WTC11 (cell line): ENCODE results near the gene GH2. TPM values are rescaled to one million over a fixed set of nuclear protein-coding genes. Genes with fewer than 3 reads are reported as not detected.

Experiments used
- ATAC-seq: fragments of 200-7000 bp; cut with Tn5 transposase; 2 replicates; pipeline ENCODE4 v1.10.0; 2021; ENCODE audit warnings: mild to moderate bottlenecking, moderate library complexity
- CTCF ChIA-PET: fragments of 300-600 bp; sonication (Branson Sonifier 250); formaldehyde crosslinking; loops from one replicate; lab custom pipeline; 2021; ENCODE audit warnings: antibody characterized with exemption; lab: Charles Lee
- POLR2A ChIA-PET: fragments of 350-600 bp; sonication (Branson Sonifier 250); formaldehyde crosslinking; loops from one replicate; lab custom pipeline; 2021; ENCODE audit warnings: antibody characterized with exemption; lab: Charles Lee
- DNase-seq: peaks from one replicate; pipeline ENCODE4 v3.0.0; 2021; ENCODE audit warnings: low spot score
- H3K27ac Mint-ChIP-seq: 2 replicates; pipeline ENCODE4 v1.8.0; 2021; ENCODE audit warnings: mixed read lengths
- H3K27me3 Mint-ChIP-seq: 2 replicates; pipeline ENCODE4 v1.8.0; 2021; ENCODE audit warnings: low read depth, mild to moderate bottlenecking, moderate library complexity, mixed read lengths
- H3K36me3 Mint-ChIP-seq: 2 replicates; pipeline ENCODE4 v1.8.0; 2021; ENCODE audit warnings: mixed read lengths
- H3K4me1 Mint-ChIP-seq: 2 replicates; pipeline ENCODE4 v1.8.0; 2022; ENCODE audit warnings: mixed read lengths
- H3K4me3 Mint-ChIP-seq: 2 replicates; pipeline ENCODE4 v1.8.0; 2021; ENCODE audit warnings: mild to moderate bottlenecking, moderate library complexity, mixed read lengths
- H3K9me3 Mint-ChIP-seq: 2 replicates; pipeline ENCODE4 v1.8.0; 2021; ENCODE audit warnings: mixed read lengths
- ATF1 ChIP-seq: sonication (generic); formaldehyde crosslinking; IDR thresholded peaks from 2 replicates; pipeline ENCODE4 v1.8.1; 2023; ENCODE audit warnings: mild to moderate bottlenecking, moderate library complexity, missing genetic modification reagents
- FOXJ3 ChIP-seq: sonication (generic); formaldehyde crosslinking; IDR thresholded peaks from 2 replicates; pipeline ENCODE4 v1.9.0; 2021; ENCODE audit warnings: missing genetic modification reagents, mild to moderate bottlenecking, borderline replicate concordance
- HMGA2 ChIP-seq: fragments of 250-450 bp; sonication (Bioruptor Pico); IDR thresholded peaks from 2 replicates; pipeline ENCODE4 v1.4.0; 2021; ENCODE audit warnings: mild to moderate bottlenecking, moderate library complexity
- KAT7 ChIP-seq: sonication (generic); formaldehyde crosslinking; IDR thresholded peaks from 2 replicates; pipeline ENCODE4 v1.8.1; 2023; ENCODE audit warnings: missing genetic modification reagents, mild to moderate bottlenecking, borderline replicate concordance
- MLX ChIP-seq: sonication (generic); formaldehyde crosslinking; IDR thresholded peaks from 2 replicates; pipeline ENCODE4 v1.8.1; 2023; ENCODE audit warnings: mild to moderate bottlenecking, missing genetic modification reagents, moderate library complexity
- NR1H2 ChIP-seq: sonication (generic); formaldehyde crosslinking; IDR thresholded peaks from 2 replicates; pipeline ENCODE4 v1.9.0; 2021; ENCODE audit warnings: mild to moderate bottlenecking, moderate library complexity, missing genetic modification reagents
- total RNA-seq: library from RNA; stranded (reverse); gene quantifications from 3 replicates; pipeline ENCODE4 v1.2.3, GENCODE V29; 2021
- TF ChIP-seq, protein P1 (sequence below): sonication (generic); formaldehyde crosslinking; IDR thresholded peaks from 2 replicates; pipeline ENCODE4 v1.8.1; 2022; ENCODE audit warnings: low read depth, missing genetic modification reagents, borderline replicate concordance
- TF ChIP-seq, protein P2 (sequence below): sonication (generic); formaldehyde crosslinking; IDR thresholded peaks from 2 replicates; pipeline ENCODE4 v1.8.0; 2023; ENCODE audit warnings: missing genetic modification reagents
- TF ChIP-seq, protein P3 (sequence below): sonication (generic); formaldehyde crosslinking; IDR thresholded peaks from 2 replicates; pipeline ENCODE4 v1.8.1; 2022; ENCODE audit warnings: low read depth, mild to moderate bottlenecking, moderate library complexity, missing genetic modification reagents, borderline replicate concordance
- TF ChIP-seq, protein P4 (sequence below): sonication (generic); formaldehyde crosslinking; IDR thresholded peaks from 2 replicates; pipeline ENCODE4 v1.8.1; 2023; ENCODE audit warnings: mild to moderate bottlenecking, missing genetic modification reagents
- TF ChIP-seq, protein P5 (sequence below): sonication (generic); formaldehyde crosslinking; IDR thresholded peaks from 2 replicates; pipeline ENCODE4 v1.8.0; 2022; ENCODE audit warnings: mild to moderate bottlenecking, missing genetic modification reagents
- TF ChIP-seq, protein P6 (sequence below): sonication (generic); formaldehyde crosslinking; IDR thresholded peaks from 2 replicates; pipeline ENCODE4 v1.8.1; 2023; ENCODE audit warnings: mild to moderate bottlenecking, missing genetic modification reagents, borderline replicate concordance

GH2 gene
- total RNA-seq, 1 experiment from 2014 or later = 0.35 TPM

DNA sequence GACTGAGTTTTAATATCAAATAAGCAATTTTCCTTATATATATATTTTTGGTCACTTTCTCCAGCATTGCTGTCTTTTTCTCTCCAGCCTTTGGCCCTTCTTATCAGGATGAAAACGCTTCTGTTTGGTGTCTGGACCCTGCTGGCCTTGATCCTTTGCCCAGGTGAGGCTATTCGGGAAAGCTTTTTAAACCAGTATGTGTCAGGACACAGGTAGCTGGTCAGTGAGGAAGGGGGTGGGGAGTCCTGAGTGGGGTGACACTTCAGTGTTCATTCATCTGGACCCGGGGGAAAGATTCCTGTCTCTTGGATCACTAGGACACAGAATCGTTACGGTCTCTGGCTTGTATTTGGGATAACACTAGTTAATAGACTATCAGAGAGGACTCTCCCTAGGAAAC lies 27.0 kb downstream of the GH2 start:
- TF ChIP-seq, protein P1, sequence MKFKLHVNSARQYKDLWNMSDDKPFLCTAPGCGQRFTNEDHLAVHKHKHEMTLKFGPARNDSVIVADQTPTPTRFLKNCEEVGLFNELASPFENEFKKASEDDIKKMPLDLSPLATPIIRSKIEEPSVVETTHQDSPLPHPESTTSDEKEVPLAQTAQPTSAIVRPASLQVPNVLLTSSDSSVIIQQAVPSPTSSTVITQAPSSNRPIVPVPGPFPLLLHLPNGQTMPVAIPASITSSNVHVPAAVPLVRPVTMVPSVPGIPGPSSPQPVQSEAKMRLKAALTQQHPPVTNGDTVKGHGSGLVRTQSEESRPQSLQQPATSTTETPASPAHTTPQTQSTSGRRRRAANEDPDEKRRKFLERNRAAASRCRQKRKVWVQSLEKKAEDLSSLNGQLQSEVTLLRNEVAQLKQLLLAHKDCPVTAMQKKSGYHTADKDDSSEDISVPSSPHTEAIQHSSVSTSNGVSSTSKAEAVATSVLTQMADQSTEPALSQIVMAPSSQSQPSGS = no peak
- TF ChIP-seq HMGA2 (CRISPR knock-in tag) (no peak), KAT7 (CRISPR knock-in tag) (no peak), FOXJ3 (CRISPR knock-in tag) (no peak), ATF1 (CRISPR knock-in tag) (no peak), NR1H2 (CRISPR knock-in tag) (no peak)
- TF ChIP-seq, protein P2, sequence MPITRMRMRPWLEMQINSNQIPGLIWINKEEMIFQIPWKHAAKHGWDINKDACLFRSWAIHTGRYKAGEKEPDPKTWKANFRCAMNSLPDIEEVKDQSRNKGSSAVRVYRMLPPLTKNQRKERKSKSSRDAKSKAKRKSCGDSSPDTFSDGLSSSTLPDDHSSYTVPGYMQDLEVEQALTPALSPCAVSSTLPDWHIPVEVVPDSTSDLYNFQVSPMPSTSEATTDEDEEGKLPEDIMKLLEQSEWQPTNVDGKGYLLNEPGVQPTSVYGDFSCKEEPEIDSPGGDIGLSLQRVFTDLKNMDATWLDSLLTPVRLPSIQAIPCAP (CRISPR knock-in tag) = no peak
- TF ChIP-seq, protein P3, sequence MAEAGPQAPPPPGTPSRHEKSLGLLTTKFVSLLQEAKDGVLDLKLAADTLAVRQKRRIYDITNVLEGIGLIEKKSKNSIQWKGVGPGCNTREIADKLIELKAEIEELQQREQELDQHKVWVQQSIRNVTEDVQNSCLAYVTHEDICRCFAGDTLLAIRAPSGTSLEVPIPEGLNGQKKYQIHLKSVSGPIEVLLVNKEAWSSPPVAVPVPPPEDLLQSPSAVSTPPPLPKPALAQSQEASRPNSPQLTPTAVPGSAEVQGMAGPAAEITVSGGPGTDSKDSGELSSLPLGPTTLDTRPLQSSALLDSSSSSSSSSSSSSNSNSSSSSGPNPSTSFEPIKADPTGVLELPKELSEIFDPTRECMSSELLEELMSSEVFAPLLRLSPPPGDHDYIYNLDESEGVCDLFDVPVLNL = no peak
- TF ChIP-seq, protein P4, sequence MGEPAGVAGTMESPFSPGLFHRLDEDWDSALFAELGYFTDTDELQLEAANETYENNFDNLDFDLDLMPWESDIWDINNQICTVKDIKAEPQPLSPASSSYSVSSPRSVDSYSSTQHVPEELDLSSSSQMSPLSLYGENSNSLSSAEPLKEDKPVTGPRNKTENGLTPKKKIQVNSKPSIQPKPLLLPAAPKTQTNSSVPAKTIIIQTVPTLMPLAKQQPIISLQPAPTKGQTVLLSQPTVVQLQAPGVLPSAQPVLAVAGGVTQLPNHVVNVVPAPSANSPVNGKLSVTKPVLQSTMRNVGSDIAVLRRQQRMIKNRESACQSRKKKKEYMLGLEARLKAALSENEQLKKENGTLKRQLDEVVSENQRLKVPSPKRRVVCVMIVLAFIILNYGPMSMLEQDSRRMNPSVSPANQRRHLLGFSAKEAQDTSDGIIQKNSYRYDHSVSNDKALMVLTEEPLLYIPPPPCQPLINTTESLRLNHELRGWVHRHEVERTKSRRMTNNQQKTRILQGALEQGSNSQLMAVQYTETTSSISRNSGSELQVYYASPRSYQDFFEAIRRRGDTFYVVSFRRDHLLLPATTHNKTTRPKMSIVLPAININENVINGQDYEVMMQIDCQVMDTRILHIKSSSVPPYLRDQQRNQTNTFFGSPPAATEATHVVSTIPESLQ (CRISPR knock-in tag) = no peak
- TF ChIP-seq, protein P5, sequence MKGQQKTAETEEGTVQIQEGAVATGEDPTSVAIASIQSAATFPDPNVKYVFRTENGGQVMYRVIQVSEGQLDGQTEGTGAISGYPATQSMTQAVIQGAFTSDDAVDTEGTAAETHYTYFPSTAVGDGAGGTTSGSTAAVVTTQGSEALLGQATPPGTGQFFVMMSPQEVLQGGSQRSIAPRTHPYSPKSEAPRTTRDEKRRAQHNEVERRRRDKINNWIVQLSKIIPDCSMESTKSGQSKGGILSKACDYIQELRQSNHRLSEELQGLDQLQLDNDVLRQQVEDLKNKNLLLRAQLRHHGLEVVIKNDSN (CRISPR knock-in tag) = no peak
- ATAC-seq = no peak
- ChIA-PET POLR2A (no interaction called here), CTCF (no interaction called here)
- H3K4me1 Mint-ChIP-seq = no peaks in the 10 kb centered on the region
- H3K9me3 Mint-ChIP-seq = 0 out of 2 replicates have a peak, but pooled peaks cover under 1% of the 10 kb centered on the region
- H3K4me3 Mint-ChIP-seq = no peak overlapping the region
- H3K27me3 Mint-ChIP-seq = peaks cover 73% of the 10 kb centered on the region
- DNase-seq = no peak
- no peaks in the 10 kb centered on the region for H3K36me3 Mint-ChIP-seq
- no peak overlapping the region for H3K27ac Mint-ChIP-seq

DNA sequence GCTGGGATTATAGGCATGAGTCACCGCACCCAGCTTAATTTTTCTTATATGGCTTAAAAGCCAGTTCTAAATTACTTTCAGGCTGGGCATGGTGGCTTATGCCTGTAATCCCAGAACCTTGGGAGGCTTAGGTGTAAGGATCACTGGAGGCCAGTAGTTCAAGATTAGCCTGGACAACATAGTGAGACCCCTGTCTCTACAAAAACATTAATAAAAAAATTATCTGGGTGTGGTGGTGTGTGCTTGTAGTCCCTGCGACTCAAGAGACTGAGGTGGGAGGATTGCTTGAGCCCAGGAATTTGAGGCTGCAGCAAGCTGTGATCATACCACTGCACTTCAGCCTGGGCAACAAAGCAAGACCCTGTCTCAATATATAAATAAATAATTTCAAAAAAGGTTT lies 28.5 kb downstream of the GH2 start:
- no peak overlapping the region for H3K4me3 Mint-ChIP-seq
- H3K36me3 Mint-ChIP-seq = peaks cover under 1% of the 10 kb centered on the region
- POLR2A ChIA-PET = no interaction called here
- H3K4me1 Mint-ChIP-seq = no peaks in the 10 kb centered on the region
- peaks cover 73% of the 10 kb centered on the region for H3K27me3 Mint-ChIP-seq
- H3K9me3 Mint-ChIP-seq = peaks cover 5% of the 10 kb centered on the region
- no peak overlapping the region for H3K27ac Mint-ChIP-seq
- CTCF ChIA-PET = no interaction called here
- DNase-seq (no peak), ATAC-seq (no peak)
- TF ChIP-seq MLX (CRISPR knock-in tag) = no peak
- TF ChIP-seq, protein P6, sequence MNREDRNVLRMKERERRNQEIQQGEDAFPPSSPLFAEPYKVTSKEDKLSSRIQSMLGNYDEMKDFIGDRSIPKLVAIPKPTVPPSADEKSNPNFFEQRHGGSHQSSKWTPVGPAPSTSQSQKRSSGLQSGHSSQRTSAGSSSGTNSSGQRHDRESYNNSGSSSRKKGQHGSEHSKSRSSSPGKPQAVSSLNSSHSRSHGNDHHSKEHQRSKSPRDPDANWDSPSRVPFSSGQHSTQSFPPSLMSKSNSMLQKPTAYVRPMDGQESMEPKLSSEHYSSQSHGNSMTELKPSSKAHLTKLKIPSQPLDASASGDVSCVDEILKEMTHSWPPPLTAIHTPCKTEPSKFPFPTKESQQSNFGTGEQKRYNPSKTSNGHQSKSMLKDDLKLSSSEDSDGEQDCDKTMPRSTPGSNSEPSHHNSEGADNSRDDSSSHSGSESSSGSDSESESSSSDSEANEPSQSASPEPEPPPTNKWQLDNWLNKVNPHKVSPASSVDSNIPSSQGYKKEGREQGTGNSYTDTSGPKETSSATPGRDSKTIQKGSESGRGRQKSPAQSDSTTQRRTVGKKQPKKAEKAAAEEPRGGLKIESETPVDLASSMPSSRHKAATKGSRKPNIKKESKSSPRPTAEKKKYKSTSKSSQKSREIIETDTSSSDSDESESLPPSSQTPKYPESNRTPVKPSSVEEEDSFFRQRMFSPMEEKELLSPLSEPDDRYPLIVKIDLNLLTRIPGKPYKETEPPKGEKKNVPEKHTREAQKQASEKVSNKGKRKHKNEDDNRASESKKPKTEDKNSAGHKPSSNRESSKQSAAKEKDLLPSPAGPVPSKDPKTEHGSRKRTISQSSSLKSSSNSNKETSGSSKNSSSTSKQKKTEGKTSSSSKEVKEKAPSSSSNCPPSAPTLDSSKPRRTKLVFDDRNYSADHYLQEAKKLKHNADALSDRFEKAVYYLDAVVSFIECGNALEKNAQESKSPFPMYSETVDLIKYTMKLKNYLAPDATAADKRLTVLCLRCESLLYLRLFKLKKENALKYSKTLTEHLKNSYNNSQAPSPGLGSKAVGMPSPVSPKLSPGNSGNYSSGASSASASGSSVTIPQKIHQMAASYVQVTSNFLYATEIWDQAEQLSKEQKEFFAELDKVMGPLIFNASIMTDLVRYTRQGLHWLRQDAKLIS (CRISPR knock-in tag) = no peak
